Measurements from ENCODE around the gene MSLN. TPM values are rescaled to one million over a fixed set of nuclear protein-coding genes. Genes with fewer than 3 reads are reported as not detected.

Gene MSLN
- total RNA-seq, 1 donor from 2014 or later: not detected

DNA sequence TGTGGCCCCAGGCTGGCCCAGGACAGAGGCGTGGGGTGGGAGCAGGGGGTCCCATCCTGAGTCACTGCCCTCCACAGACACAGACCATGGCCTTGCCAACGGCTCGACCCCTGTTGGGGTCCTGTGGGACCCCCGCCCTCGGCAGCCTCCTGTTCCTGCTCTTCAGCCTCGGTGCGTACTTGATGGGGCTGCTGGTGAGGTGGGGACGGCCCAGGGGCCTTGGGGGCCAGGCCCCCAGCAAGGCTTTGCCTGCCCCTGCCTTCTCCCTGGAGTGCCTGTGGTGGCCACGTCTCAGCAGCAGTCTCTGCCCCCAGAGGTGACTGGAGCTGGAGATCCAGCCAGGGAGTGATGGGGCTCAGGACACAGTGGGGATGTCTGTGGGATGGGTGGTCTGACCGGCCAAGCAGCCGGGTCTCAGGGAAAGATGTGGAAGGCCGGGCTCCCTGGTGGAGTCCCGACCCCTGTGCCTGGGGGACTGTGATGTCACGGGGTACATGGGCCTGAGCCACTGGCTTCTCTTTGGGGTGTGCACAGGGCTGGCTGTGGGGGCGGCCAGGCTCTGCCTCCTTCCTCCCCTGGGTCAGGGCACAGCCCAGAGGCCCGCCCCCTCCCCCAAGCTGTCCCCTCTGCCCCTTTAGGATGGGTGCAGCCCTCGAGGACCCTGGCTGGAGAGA, 2.2 kb downstream of the MSLN start:
- TF ChIP-seq, protein P1, sequence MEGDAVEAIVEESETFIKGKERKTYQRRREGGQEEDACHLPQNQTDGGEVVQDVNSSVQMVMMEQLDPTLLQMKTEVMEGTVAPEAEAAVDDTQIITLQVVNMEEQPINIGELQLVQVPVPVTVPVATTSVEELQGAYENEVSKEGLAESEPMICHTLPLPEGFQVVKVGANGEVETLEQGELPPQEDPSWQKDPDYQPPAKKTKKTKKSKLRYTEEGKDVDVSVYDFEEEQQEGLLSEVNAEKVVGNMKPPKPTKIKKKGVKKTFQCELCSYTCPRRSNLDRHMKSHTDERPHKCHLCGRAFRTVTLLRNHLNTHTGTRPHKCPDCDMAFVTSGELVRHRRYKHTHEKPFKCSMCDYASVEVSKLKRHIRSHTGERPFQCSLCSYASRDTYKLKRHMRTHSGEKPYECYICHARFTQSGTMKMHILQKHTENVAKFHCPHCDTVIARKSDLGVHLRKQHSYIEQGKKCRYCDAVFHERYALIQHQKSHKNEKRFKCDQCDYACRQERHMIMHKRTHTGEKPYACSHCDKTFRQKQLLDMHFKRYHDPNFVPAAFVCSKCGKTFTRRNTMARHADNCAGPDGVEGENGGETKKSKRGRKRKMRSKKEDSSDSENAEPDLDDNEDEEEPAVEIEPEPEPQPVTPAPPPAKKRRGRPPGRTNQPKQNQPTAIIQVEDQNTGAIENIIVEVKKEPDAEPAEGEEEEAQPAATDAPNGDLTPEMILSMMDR (IDR thresholded peaks at IDR 0.05): no peak
- Mint-ChIP-seq H3K27ac (no peak overlapping the region), H3K4me1 (no peaks in the 10 kb centered on the region), H3K27me3 (peaks cover 4% of the 10 kb centered on the region), H3K36me3 (ENCODE audit: low read depth) (no peaks in the 10 kb centered on the region), H3K9me3 (no peaks in the 10 kb centered on the region), H3K4me3 (no peak overlapping the region)
- ChIA-PET POLR2A (no interaction called here), CTCF (no interaction called here)
- DNase-seq: no peak
- ATAC-seq (ENCODE audit: low read depth): no peak
- intact Hi-C loops (cut with micrococcal nuclease): no loop called here

GRCh38 chr16:763369-764183, 3.0 kb downstream of the MSLN start:
- CTCF ChIA-PET: no interaction called here
- Mint-ChIP-seq H3K36me3 (ENCODE audit: low read depth) (no peaks in the 10 kb centered on the region), H3K9me3 (no peaks in the 10 kb centered on the region), H3K27me3 (peaks cover 2% of the 10 kb centered on the region), H3K4me1 (no peaks in the 10 kb centered on the region), H3K4me3 (no peak overlapping the region), H3K27ac (no peak overlapping the region)
- TF ChIP-seq, protein P1 (IDR thresholded peaks at IDR 0.05): no peak
- intact Hi-C loops (cut with micrococcal nuclease): no loop called here
- DNase-seq (no peak), ATAC-seq (ENCODE audit: low read depth) (no peak)
- POLR2A ChIA-PET: no interaction called here

DNA sequence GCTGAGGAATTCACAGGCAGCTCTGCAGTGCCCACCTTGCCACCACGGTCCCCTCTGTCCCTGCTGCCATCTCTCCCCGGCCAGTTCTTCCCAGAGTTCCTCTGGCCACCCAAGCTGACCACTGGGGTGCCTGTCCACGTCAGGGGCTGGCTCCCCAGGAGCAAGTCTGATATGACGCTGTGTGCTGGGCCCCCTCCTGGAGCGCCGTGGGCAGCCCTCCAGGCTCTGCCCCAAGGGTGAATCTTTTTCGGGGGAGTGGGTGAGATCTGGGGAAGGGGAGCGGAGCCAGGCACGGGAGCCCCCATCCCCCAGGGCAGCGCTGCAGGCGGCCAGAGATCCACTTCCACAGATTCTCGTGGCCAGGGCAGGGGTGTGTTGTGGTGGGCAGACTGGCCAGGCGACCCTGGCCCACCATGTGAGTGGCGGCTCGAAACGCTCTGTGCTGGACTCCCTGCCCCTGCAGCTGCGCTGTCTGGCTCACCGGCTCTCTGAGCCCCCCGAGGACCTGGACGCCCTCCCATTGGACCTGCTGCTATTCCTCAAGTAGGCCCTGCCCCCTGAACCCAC, 3.7 kb downstream of the MSLN start:
- DNase-seq: no peak
- TF ChIP-seq, protein P1 (IDR thresholded peaks at IDR 0.05): no peak
- intact Hi-C loops (cut with micrococcal nuclease): no loop called here
- Mint-ChIP-seq H3K27ac (no peak overlapping the region), H3K36me3 (ENCODE audit: low read depth) (no peaks in the 10 kb centered on the region), H3K4me1 (no peaks in the 10 kb centered on the region), H3K27me3 (peaks cover 2% of the 10 kb centered on the region), H3K4me3 (no peak overlapping the region), H3K9me3 (no peaks in the 10 kb centered on the region)
- ATAC-seq (ENCODE audit: low read depth): no peak
- ChIA-PET CTCF (no interaction called here), POLR2A (no interaction called here)

DNA sequence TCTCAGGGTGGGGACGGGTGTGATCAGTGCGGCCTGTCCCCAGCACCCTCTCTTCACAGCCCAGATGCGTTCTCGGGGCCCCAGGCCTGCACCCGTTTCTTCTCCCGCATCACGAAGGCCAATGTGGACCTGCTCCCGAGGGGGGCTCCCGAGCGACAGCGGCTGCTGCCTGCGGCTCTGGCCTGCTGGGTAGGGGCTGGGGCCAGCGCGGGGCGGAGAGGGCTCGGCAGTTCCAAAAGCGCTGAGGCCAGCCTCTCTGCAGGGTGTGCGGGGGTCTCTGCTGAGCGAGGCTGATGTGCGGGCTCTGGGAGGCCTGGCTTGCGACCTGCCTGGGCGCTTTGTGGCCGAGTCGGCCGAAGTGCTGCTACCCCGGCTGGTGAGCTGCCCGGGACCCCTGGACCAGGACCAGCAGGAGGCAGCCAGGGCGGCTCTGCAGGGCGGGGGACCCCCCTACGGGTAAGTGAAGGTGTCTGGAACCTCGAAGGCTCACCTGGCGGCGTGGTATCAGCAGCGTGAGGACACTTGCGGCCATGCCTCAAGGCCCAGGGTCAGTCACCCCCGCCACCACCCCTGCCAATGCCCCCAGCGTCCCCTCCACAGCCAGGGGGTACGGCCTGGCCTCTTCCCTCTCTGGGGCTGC, 4.4 kb downstream of the MSLN start:
- DNase-seq: no peak
- TF ChIP-seq, protein P1 (IDR thresholded peaks at IDR 0.05): no peak
- no peak overlapping the region for H3K27ac Mint-ChIP-seq
- CTCF ChIA-PET: no interaction called here
- H3K4me3 Mint-ChIP-seq: no peak overlapping the region
- ATAC-seq (ENCODE audit: low read depth): no peak
- no peaks in the 10 kb centered on the region for H3K27me3 Mint-ChIP-seq
- POLR2A ChIA-PET: no interaction called here
- no peaks in the 10 kb centered on the region for H3K36me3 Mint-ChIP-seq (ENCODE audit: low read depth)
- intact Hi-C loops (cut with micrococcal nuclease): no loop called here
- H3K4me1 Mint-ChIP-seq: no peaks in the 10 kb centered on the region
- no peaks in the 10 kb centered on the region for H3K9me3 Mint-ChIP-seq

- no peaks in the 10 kb centered on the region for H3K4me1 Mint-ChIP-seq
- ChIA-PET POLR2A (no interaction called here), CTCF (no interaction called here)
- ATAC-seq (ENCODE audit: low read depth): no peak
- TF ChIP-seq, protein P1 (IDR thresholded peaks at IDR 0.05): no peak
- intact Hi-C loops (cut with micrococcal nuclease): no loop called here
- H3K4me3 Mint-ChIP-seq: no peak overlapping the region
- H3K36me3 Mint-ChIP-seq (ENCODE audit: low read depth): no peaks in the 10 kb centered on the region
- H3K9me3 Mint-ChIP-seq: no peaks in the 10 kb centered on the region
- no peak overlapping the region for H3K27ac Mint-ChIP-seq
- DNase-seq: no peak
- no peaks in the 10 kb centered on the region for H3K27me3 Mint-ChIP-seq
Observed at GRCh38 chr16:765488-765865, 4.9 kb downstream of the MSLN start.

Measured in activated B cell treated with CpG ODN at 0.5 μM for 24 hours (primary cell).